Medulla oblongata (tissue), 1 donor: ENCODE data around the gene VSTM2B.
"Not testable (repeated sequence)": the region's sequence is repeated elsewhere in the genome, so short reads cannot be mapped to it uniquely, and the experiment has no call there.

Experiments
- DNase-seq: peaks from one replicate; pipeline ENCODE4 v3.0.0-alpha.2; 2015; ENCODE audit errors: extremely low spot score

The VSTM2B gene

GRCh38 chr19:29530540-29531457 is 5.0 kb downstream of the VSTM2B start:
- no peak for DNase-seq

- no peak for DNase-seq
These were observed 5.7 kb downstream of the VSTM2B start for GRCh38 chr19:29531458-29532025.

- no peak for DNase-seq
These were observed 6.3 kb downstream of the VSTM2B start for GRCh38 chr19:29532097-29532496.

- no peak for DNase-seq
These were observed 7.2 kb downstream of the VSTM2B start for GRCh38 chr19:29532956-29533355.

GRCh38 chr19:29533578-29534544 is 8.1 kb downstream of the VSTM2B start:
- no peak for DNase-seq

DNA sequence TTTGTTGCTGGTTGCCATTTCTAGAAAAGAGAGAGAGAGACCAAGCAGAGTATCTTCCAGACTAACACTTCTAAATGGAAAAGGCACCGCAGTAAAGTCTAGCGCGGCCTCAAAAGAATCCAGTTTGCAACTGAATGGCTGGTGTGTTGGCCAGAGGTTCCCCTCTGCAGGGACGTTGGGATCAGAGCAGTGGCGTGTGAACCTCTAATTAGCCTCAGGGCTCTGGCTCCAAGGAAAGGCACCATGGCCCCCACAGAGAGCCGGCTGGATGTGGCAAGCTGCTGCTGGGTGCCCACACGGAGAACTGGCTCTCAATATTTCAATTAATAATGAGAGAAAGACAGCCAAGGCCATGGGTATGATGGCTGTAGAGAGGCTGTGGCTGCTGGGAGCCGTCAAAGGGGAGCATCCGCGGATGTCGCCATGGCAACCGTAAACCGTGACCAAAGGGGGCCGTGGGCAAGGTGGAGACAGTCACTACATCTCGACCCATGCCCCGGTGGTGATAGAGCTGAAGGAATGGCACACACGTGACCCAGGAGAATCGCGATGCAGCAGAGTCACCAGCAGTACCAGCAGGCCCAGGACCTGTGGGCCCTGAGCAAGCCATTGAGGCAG is 9.5 kb downstream of the VSTM2B start:
- no peak for DNase-seq

DNA sequence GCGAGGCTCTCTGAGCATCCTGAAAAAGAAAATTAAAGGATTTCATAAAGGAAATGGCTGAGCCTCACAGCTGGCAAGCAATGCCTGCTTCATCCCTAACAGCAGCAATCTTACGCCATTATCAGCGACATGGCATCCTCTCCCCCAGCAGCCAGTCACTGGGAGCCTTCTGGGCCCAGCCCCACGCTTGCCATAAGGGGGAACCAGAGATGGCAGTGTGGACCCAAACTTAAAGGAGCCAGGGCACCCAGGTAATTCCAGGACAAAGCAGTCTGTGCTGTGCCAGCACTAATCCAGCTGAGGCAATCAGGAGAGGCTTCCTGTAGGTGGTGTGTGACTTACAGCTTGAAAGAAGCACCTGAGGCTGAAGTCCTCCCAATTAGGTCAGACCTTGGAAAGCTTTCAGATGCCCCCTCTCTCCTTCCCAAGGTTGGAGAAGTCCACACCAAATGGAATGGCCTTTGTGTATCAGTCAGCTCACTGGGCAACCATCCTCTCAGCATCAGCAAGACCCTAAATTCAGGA is 10.3 kb downstream of the VSTM2B start:
- no peak for DNase-seq

DNA sequence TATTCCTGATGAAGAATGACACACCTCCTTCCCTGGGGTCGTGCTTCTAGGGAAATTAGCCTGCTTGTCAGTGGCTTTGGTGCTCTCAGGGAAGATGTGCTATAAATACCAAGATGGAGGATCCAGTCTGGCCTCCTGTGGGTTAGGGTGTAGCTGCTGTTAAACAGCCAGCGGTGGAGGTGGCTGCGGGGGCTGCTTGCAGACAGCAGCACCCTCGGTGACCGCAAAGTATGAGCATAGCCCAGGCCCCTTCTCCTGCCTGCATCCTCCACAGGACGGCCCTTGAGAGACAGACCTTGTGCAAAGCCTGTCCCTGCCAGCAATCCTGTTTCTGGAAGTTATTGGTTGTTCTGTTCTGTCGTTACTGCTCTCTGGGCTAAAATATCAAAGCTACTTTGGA is 11.4 kb downstream of the VSTM2B start:
- DNase-seq, result no peak

DNA sequence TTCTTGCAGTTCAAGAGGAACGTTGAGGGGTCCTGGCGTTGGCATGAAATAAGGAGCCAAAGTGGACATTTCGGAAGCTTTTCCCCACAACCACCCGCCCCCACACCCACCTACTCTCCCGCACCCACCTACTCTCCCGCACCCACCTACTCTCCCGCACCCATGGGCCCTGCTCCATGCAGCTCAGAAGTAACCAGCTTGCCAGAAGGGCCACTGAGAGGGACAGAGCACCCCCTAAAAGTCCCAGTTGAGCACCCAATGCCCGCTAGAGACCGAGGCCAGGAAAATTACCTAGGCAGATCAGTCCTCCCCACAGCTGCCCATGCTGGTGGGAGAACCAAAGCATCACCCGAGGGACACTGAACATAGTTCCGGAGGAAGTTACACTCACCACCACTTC is 11.8 kb downstream of the VSTM2B start:
- DNase-seq, result no peak

- DNase-seq, result no peak
These were observed 12.4 kb downstream of the VSTM2B start for GRCh38 chr19:29538146-29538545.

DNA sequence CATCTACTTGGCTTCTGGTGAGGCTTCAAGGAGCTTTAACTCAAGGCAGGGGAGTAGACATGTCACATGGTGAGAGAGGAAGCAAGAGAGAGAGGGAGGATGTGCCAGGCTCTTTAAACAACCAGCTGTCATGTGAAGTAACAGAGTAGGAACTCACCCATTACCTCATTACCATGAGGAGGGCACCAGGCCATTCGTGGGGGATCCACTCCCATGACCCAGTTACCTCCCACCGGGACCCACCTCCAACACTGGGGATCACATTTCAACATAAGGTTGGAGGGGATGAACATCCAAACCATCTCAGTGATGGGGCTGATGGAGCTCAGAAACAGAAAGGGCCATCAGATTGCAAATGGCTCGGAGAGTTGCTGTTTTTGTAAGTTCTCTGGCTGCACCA is 12.9 kb downstream of the VSTM2B start:
- no peak for DNase-seq

GRCh38 chr19:29539131-29539530 is 13.3 kb downstream of the VSTM2B start:
- no peak for DNase-seq

GRCh38 chr19:29539670-29540069 is 13.9 kb downstream of the VSTM2B start:
- no peak for DNase-seq

- DNase-seq, result no peak
These were observed 14.3 kb downstream of the VSTM2B start for GRCh38 chr19:29540114-29540513.

- no peak for DNase-seq
These were observed 15.9 kb downstream of the VSTM2B start for GRCh38 chr19:29541473-29542253.

DNA sequence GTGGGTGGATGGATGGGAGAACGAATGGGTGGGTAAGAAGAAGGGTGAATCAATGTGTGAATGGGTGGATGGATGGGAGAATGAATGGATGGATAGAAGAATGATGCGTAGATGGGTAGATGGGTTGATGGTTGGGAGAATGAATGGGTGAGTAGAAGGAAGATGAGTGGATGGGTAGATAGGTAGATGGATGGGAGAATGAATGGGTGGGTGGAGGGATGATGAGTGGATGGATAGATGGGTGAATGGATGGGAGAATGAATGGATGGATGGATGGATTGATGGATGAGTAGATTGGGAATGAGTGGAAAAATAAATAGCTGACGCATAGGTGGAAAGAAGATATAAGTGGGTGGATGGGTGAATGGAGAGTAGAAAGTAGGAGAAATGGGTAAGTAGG is 16.5 kb downstream of the VSTM2B start:
- DNase-seq, result no peak

- no peak for DNase-seq
These were observed 17.0 kb downstream of the VSTM2B start for GRCh38 chr19:29542776-29543175.

- DNase-seq, result no peak
These were observed 17.6 kb downstream of the VSTM2B start for GRCh38 chr19:29543381-29543780.

- no peak for DNase-seq
These were observed 19.0 kb downstream of the VSTM2B start for GRCh38 chr19:29544656-29545360.

DNA sequence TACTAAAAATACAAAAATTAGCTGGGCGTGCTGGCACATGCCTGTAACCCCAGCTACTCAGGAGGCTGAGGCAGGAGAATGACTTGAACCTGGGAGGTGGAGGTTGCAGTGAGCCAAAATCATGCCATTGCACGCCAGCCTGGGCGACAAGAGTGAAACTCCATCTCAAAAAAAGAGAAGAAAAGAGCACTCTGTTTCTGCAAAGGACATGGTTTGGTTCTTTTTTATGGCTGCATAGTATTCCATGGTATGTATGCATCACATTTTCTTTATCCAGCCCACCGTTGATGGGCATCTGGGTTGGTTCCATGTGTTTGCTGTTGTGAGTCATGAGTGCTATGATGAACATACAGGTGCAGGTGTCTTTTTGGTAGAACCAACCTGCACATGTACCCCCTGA is 19.7 kb downstream of the VSTM2B start:
- not testable (repeated sequence) for DNase-seq
